ENCODE data around the gene KCNG3. TPM values are rescaled to one million over a fixed set of nuclear protein-coding genes. Genes with fewer than 3 reads are reported as not detected.

KCNG3 gene
- total RNA-seq, 1 experiment from 2014 or later: 1.5 TPM

- TF ChIP-seq CTCF (IDR thresholded peaks at IDR 0.05 in 2 of 3, conservative IDR thresholded peaks at IDR 0.05 in 1 of 3; ENCODE audit: borderline replicate concordance in 1 of 3, insufficient read depth in 1 of 3, low read depth in 2 of 3, low read length in 2 of 3): no peak
- no peak for TF ChIP-seq POLR2A (IDR thresholded peaks at IDR 0.05; ENCODE audit: borderline replicate concordance, extremely low read depth, insufficient read depth, insufficient read length)
- no peak for TF ChIP-seq SP1 (IDR thresholded peaks at IDR 0.05; ENCODE audit: low read depth)
- no peak for TF ChIP-seq JUND (IDR thresholded peaks at IDR 0.05)
- TF ChIP-seq RAD21 (IDR thresholded peaks at IDR 0.05; ENCODE audit: low read depth): no peak
- no peak for TF ChIP-seq CEBPB (IDR thresholded peaks at IDR 0.05; ENCODE audit: low read depth)
- TF ChIP-seq POLR2AphosphoS5 (IDR thresholded peaks at IDR 0.05; ENCODE audit: low read depth, low read length): no peak
- no peak for TF ChIP-seq ATF3 (IDR thresholded peaks at IDR 0.05)
- TF ChIP-seq CBX3 (IDR thresholded peaks at IDR 0.05; ENCODE audit: low read depth): no peak
- no peak for TF ChIP-seq ELF1 (IDR thresholded peaks at IDR 0.05; ENCODE audit: borderline replicate concordance, low read depth)
- TF ChIP-seq ZBTB33 (IDR thresholded peaks at IDR 0.05; ENCODE audit: extremely low read depth, insufficient replicate concordance, low read length): no peak
These were observed 68.1 kb downstream of the KCNG3 start (continued) for GRCh38 chr2:42425697-42426096.

- Histone ChIP-seq H3K27me3 (ENCODE audit: insufficient read depth, low read length) (no peaks in the 10 kb centered on the region), H2AFZ (ENCODE audit: low read depth, low read length, poor library complexity, severe bottlenecking) (no peak overlapping the region), H4K20me1 (ENCODE audit: insufficient read depth) (no peaks in the 10 kb centered on the region; the same call in 1 of the 2 replicates), H3K36me3 (ENCODE audit: control insufficient read depth in 1 of 2, insufficient read depth in 2 of 2, low read length in 2 of 2) (no peaks in the 10 kb centered on the region), H3K79me2 (ENCODE audit: insufficient read depth, low read length) (no peaks in the 10 kb centered on the region), H3K9me2 (ENCODE audit: insufficient read depth) (no peaks in the 10 kb centered on the region), H3K27ac (ENCODE audit: low read depth, low read length) (no peak overlapping the region), H3K9me3 (ENCODE audit: control insufficient read depth in 1 of 2, insufficient read depth in 1 of 2, low read depth in 1 of 2, low read length in 2 of 2) (no peaks in the 10 kb centered on the region), H3K4me3 (replicated peaks in 1 of 2; ENCODE audit: low read depth in 1 of 2, low read length in 2 of 2) (no peak overlapping the region), H3K4me2 (ENCODE audit: low read length) (no peak overlapping the region), H3K9ac (ENCODE audit: low read length) (no peak overlapping the region), H3K4me1 (ENCODE audit: control insufficient read depth in 1 of 2, insufficient read depth in 2 of 2, low read length in 2 of 2) (peaks cover 18 to 39% of the 10 kb centered on the region in 2 experiments)
- ChIA-PET CTCF (no interaction called here), RAD21 (ENCODE audit: low non-redundant PET in 1 of 2, low total read pairs in 2 of 2, uncharacterized antibody in 2 of 2, unreplicated experiment in 2 of 2) (no interaction called here), POLR2A (no interaction called here)
- no peak for ATAC-seq
- no TSS peak for BruUV-seq (replicated peaks)
- no peak for TF ChIP-seq SIN3A (IDR thresholded peaks at IDR 0.05; ENCODE audit: low read depth)
- no peak for DNase-seq (ENCODE audit: low read depth, low spot score)
- intact Hi-C loops (cut with micrococcal nuclease): no loop called here
These were observed 69.7 kb downstream of the KCNG3 start for GRCh38 chr2:42424033-42424432.

Data from HCT116 (cell line).